NT2/D1 (cell line): Measurements from ENCODE around the gene B9D2.

Experiments used
- YY1 ChIP-seq: IDR thresholded peaks from 2 replicates; pipeline ENCODE4 v1.6.1; 2011; ENCODE audit not compliant: insufficient read length, insufficient read depth
- ZNF274 ChIP-seq: IDR thresholded peaks from 2 replicates; pipeline ENCODE4 v1.6.1; 2011; ENCODE audit warnings: mild to moderate bottlenecking, low read depth, low read length

- TF ChIP-seq YY1 (no peak), ZNF274 (no peak)
These were observed 12.4 kb downstream of the B9D2 start for GRCh38 chr19:41351339-41352245.
